A172 (cell line): ENCODE data around the gene PLPP3. TPM values are rescaled to one million over a fixed set of nuclear protein-coding genes. Genes with fewer than 3 reads are reported as not detected.

Source experiments
- DNase-seq: peaks from one replicate; pipeline ENCODE4 v3.0.0-alpha.2; 2015; ENCODE audit warnings: low spot score
- total RNA-seq: library from RNA; depleted of rRNA; stranded (reverse); fragments of >200 nt; shearing (Covaris generic); gene quantifications from 2 replicates; pipeline ENCODE4 v1.2.3, GENCODE V29; 2014

Gene PLPP3
- total RNA-seq, 1 experiment from 2014 or later: 2.8 TPM

- no peak for DNase-seq
Observed at GRCh38 chr1:56496821-56497772, 82.3 kb downstream of the PLPP3 start.

GRCh38 chr1:56496158-56496557 lies 83.2 kb downstream of the PLPP3 start:
- no peak for DNase-seq

GRCh38 chr1:56495538-56495937 lies 83.8 kb downstream of the PLPP3 start:
- DNase-seq: no peak

- no peak for DNase-seq
Observed at GRCh38 chr1:56494306-56494705, 85.1 kb downstream of the PLPP3 start.

GRCh38 chr1:56493826-56494225 lies 85.5 kb downstream of the PLPP3 start:
- no peak for DNase-seq

GRCh38 chr1:56491441-56491840 lies 87.9 kb downstream of the PLPP3 start:
- no peak for DNase-seq

GRCh38 chr1:56490619-56491018 lies 88.7 kb downstream of the PLPP3 start:
- DNase-seq: no peak

GRCh38 chr1:56489695-56490094 lies 89.7 kb downstream of the PLPP3 start:
- DNase-seq: no peak

- no peak for DNase-seq
Observed at GRCh38 chr1:56484695-56485094, 94.7 kb downstream of the PLPP3 start.

GRCh38 chr1:56483104-56483503 lies 96.3 kb downstream of the PLPP3 start:
- DNase-seq: no peak

GRCh38 chr1:56482486-56482885 lies 96.9 kb downstream of the PLPP3 start:
- no peak for DNase-seq

GRCh38 chr1:56481140-56481694 lies 98.1 kb downstream of the PLPP3 start:
- no peak for DNase-seq

GRCh38 chr1:56478734-56479133 lies 100.6 kb downstream of the PLPP3 start:
- no peak for DNase-seq

- no peak for DNase-seq
Observed at GRCh38 chr1:56477164-56478111, 101.9 kb downstream of the PLPP3 start.

GRCh38 chr1:56473582-56474270 lies 105.6 kb downstream of the PLPP3 start:
- DNase-seq: no peak

- no peak for DNase-seq
Observed at GRCh38 chr1:56472860-56473259, 106.5 kb downstream of the PLPP3 start.

GRCh38 chr1:56469640-56470371 lies 109.6 kb downstream of the PLPP3 start:
- peak; percentile 13 for DNase-seq

GRCh38 chr1:56468518-56468917 lies 110.8 kb downstream of the PLPP3 start:
- DNase-seq: no peak

- DNase-seq: no peak
Observed at GRCh38 chr1:56466538-56466937, 112.8 kb downstream of the PLPP3 start.

- no peak for DNase-seq
Observed at GRCh38 chr1:56464294-56464693, 115.1 kb downstream of the PLPP3 start.

GRCh38 chr1:56463376-56463775 lies 116.0 kb downstream of the PLPP3 start:
- DNase-seq: no peak
